Natural killer cell (primary cell): ENCODE data around the gene AKIRIN2. TPM values are rescaled to one million over a fixed set of nuclear protein-coding genes. Genes with fewer than 3 reads are reported as not detected.
A peak's percentile ranks its signal among the peaks of the same experiment; 100 is the strongest.
"Not testable (repeated sequence)": the region's sequence is repeated elsewhere in the genome, so short reads cannot be mapped to it uniquely, and the experiment has no call there.

ENCODE experiments used
- ATAC-seq, 3 donors: fragments of 150-1000 bp in 2 of 3; fragments of 200-7000 bp in 1 of 3; cut with Tn5 transposase; 1 replicate in 1 of 3; 2 replicates in 2 of 3; pipeline ENCODE4 v1.10.0; 2021; ENCODE audit warnings: mild to moderate bottlenecking in 2 of 3, moderate library complexity in 2 of 3
- DNase-seq, 2 donors: peaks; one replicate each; pipeline versions ENCODE4 v3.0.0 to v3.0.0-alpha.2; 2013 to 2021; ENCODE audit warnings: mixed read lengths in 1 of 2
- H3K27ac ChIP-seq: one replicate; pipeline ENCODE4 v1.5.1; 2013; ENCODE audit warnings: mild to moderate bottlenecking, low read length
- H3K27me3 ChIP-seq: one replicate; pipeline ENCODE4 v1.6.1; 2013; ENCODE audit warnings: low read length; ENCODE audit not compliant: control insufficient read depth, insufficient read depth
- H3K36me3 ChIP-seq: one replicate; pipeline ENCODE4 v1.6.1; 2013; ENCODE audit warnings: low read length; ENCODE audit not compliant: control insufficient read depth, insufficient read depth
- H3K4me1 ChIP-seq: one replicate; pipeline ENCODE4 v1.6.1; 2013; ENCODE audit warnings: low read length; ENCODE audit not compliant: control insufficient read depth, insufficient read depth
- H3K4me3 ChIP-seq: one replicate; pipeline ENCODE4 v1.5.1; 2013; ENCODE audit warnings: low read length
- H3K9me3 ChIP-seq: one replicate; pipeline ENCODE4 v1.6.1; 2013; ENCODE audit warnings: low read length; ENCODE audit not compliant: control insufficient read depth, insufficient read depth
- H3K27ac Mint-ChIP-seq, 2 donors: one replicate each; pipeline ENCODE4 v1.8.0; 2022; ENCODE audit warnings: mild to moderate bottlenecking in 2 of 2, mixed read lengths in 2 of 2, moderate library complexity in 1 of 2
- H3K27me3 Mint-ChIP-seq, 2 donors: one replicate each; pipeline ENCODE4 v1.8.0; 2022; ENCODE audit warnings: low read depth in 2 of 2, mixed read lengths in 2 of 2
- H3K36me3 Mint-ChIP-seq: one replicate; pipeline ENCODE4 v1.8.0; 2022; ENCODE audit warnings: mixed read lengths
- H3K4me1 Mint-ChIP-seq, 2 donors: one replicate each; pipeline ENCODE4 v1.8.0; 2022; ENCODE audit warnings: mixed read lengths in 2 of 2
- H3K4me3 Mint-ChIP-seq: one replicate; pipeline ENCODE4 v1.8.0; 2022; ENCODE audit warnings: mild to moderate bottlenecking, moderate library complexity, mixed read lengths
- H3K9me3 Mint-ChIP-seq, 2 donors: one replicate each; pipeline ENCODE4 v1.8.0; 2022; ENCODE audit warnings: mixed read lengths in 2 of 2
- CTCF ChIP-seq: fragments of 200-600 bp; IDR thresholded peaks from one replicate; pipeline ENCODE4 v1.8.0; 2022; ENCODE audit warnings: antibody characterized with exemption
- WGBS: methylation state at CpG from one replicate; pipeline ENCODE4 v1.1.7; 2013; ENCODE audit warnings: missing lambda C conversion rate; ENCODE audit not compliant: insufficient coverage; 5-methylcytosine and 5-hydroxymethylcytosine counted together
- intact Hi-C: fragments of 100-400 bp; cut with micrococcal nuclease; formaldehyde crosslinking; loops from one replicate; pipeline ENCODE4 v1.14.2; 2022
- total RNA-seq, 4 donors: library from RNA; stranded (reverse); fragments of 120-200 nt in 1 of 4; gene quantifications; one replicate each; pipeline versions ENCODE4 v1.2.3 to v1.2.4, GENCODE V29; 2013 to 2022

AKIRIN2 gene
- total RNA-seq, 3 donors from 2014 or later (not counting 1 experiment from before 2014, with no cell fraction given): 102 to 156 (median 108) TPM

GRCh38 chr6:87690441-87690840 is 11.6 kb downstream of the AKIRIN2 start:
- Mint-ChIP-seq H3K9me3 (no peaks in the 10 kb centered on the region), H3K27ac (no peak overlapping the region), H3K4me3 (no peak overlapping the region), H3K36me3 (no peaks in the 10 kb centered on the region), H3K27me3 (no peaks in the 10 kb centered on the region), H3K4me1 (peaks cover 59 to 66% of the 10 kb centered on the region in 2 donors)
- Histone ChIP-seq H3K4me3 (no peak overlapping the region), H3K27ac (no peak overlapping the region), H3K4me1 (peaks cover 18% of the 10 kb centered on the region), H3K27me3 (no peaks in the 10 kb centered on the region), H3K9me3 (no peaks in the 10 kb centered on the region), H3K36me3 (peaks cover 2% of the 10 kb centered on the region)
- DNase-seq (no peak), ATAC-seq (no peak)
- no peak for TF ChIP-seq CTCF
- WGBS: 92% methylated on average over 3 of the region's 3 CpGs
- intact Hi-C loops: no loop called here

GRCh38 chr6:87687893-87688292 is 14.1 kb downstream of the AKIRIN2 start:
- peak overlapping the region in 1 of 2 donors; percentile 16 for H3K27ac Mint-ChIP-seq
- H3K36me3 Mint-ChIP-seq, H3K4me3 ChIP-seq, H3K27me3 ChIP-seq, intact Hi-C loops, H3K4me3 Mint-ChIP-seq, H3K36me3 ChIP-seq, DNase-seq, H3K27ac ChIP-seq, ATAC-seq, H3K9me3 Mint-ChIP-seq, H3K9me3 ChIP-seq, H3K27me3 Mint-ChIP-seq: not testable (repeated sequence)
- peaks cover 67 to 74% of the 10 kb centered on the region in 2 donors for H3K4me1 Mint-ChIP-seq
- 95% methylated on average over 7 of the region's 9 CpGs for WGBS
- H3K4me1 ChIP-seq: peaks cover 22% of the 10 kb centered on the region

DNA sequence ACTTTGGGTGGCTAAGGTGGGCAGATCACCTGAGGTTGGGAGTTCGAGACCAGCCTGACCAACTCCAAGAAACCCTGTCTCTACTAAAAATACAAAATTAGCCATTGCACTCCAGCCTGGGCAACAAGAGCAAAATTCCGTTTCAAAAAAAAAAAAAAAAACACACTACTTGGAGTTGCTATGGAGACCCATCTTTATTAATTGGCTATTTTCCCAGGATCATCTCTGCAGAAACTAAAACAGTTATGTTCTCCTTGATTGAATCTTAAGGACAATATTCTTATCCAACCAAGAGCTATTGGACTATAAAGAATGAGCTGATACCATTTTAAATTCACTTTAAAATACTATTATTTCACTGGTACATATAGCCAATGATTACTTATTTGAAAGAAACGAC is 14.7 kb downstream of the AKIRIN2 start:
- Histone ChIP-seq H3K4me1 (peaks cover 25% of the 10 kb centered on the region), H3K36me3 (peaks cover 2% of the 10 kb centered on the region), H3K4me3 (no peak overlapping the region), H3K27me3 (no peaks in the 10 kb centered on the region), H3K27ac (no peak overlapping the region), H3K9me3 (no peaks in the 10 kb centered on the region)
- H3K27ac Mint-ChIP-seq: peak overlapping the region in 1 of 2 donors; percentile 16
- no peaks in the 10 kb centered on the region for H3K9me3 Mint-ChIP-seq
- ATAC-seq (no peak), DNase-seq (no peak)
- no peaks in the 10 kb centered on the region for H3K27me3 Mint-ChIP-seq
- no peaks in the 10 kb centered on the region for H3K36me3 Mint-ChIP-seq
- intact Hi-C loops: no loop called here
- WGBS: 82% methylated on average over 2 of the region's 3 CpGs
- no peak for TF ChIP-seq CTCF
- H3K4me3 Mint-ChIP-seq: peak overlapping the region; percentile 13
- peaks cover 68 to 74% of the 10 kb centered on the region in 2 donors for H3K4me1 Mint-ChIP-seq

DNA sequence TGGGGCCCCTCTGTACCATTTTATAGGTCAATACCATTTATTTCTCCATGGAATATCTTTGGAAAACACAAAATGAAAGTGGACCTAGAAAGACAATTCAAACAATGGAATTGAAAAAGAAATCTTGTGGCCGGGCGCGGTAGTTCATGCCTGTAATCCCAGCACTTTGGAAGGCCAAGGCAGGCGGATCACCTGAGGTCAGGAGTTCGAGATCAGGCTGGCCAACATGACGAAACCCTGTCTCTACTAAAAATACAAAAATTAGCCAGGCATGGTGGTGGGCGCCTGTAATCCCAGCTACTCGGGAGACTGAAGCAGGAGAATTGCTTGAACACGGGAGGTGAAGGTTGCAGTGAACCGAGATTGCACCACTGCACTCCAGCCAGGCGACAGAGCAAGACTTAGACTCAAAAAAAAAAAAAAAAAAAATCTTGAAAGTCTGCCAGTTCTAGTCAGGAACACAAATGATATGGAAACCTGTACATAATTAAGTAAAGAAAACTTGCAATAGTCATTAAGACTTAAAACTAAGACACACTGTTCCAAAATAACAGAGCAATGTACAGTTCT is 15.3 kb downstream of the AKIRIN2 start:
- H3K36me3 Mint-ChIP-seq, DNase-seq, intact Hi-C loops, H3K27me3 ChIP-seq, H3K27me3 Mint-ChIP-seq, ATAC-seq, H3K9me3 Mint-ChIP-seq, H3K36me3 ChIP-seq, H3K4me3 ChIP-seq, H3K9me3 ChIP-seq, H3K27ac ChIP-seq: not testable (repeated sequence)
- Mint-ChIP-seq H3K4me3 (peak overlapping the region; percentile 13), H3K4me1 (peaks cover 68 to 74% of the 10 kb centered on the region in 2 donors), H3K27ac (peak overlapping the region; percentile 5 to 46)
- peaks cover 24% of the 10 kb centered on the region for H3K4me1 ChIP-seq
- WGBS: 94% methylated on average over 11 of the region's 11 CpGs
